Endodermal cell (in vitro differentiated cells): ENCODE measurements around the gene INPP4A. TPM values are rescaled to one million over a fixed set of nuclear protein-coding genes. Genes with fewer than 3 reads are reported as not detected.

Source experiments
- DNase-seq: peaks from one replicate; pipeline ENCODE4 v3.0.0-alpha.2; 2017
- H3K27ac ChIP-seq: 2 replicates; pipeline ENCODE4 v1.5.1; 2013; ENCODE audit warnings: mild to moderate bottlenecking, low read depth, low read length, moderate library complexity
- H3K27me3 ChIP-seq: 2 replicates; pipeline ENCODE4 v1.6.1; 2013; ENCODE audit warnings: mild to moderate bottlenecking, low read length, moderate library complexity; ENCODE audit not compliant: insufficient read depth, control insufficient read depth, poor library complexity, severe bottlenecking
- H3K36me3 ChIP-seq: 2 replicates; pipeline ENCODE4 v1.7.0; 2013; ENCODE audit warnings: mild to moderate bottlenecking, low read length, moderate library complexity; ENCODE audit not compliant: control insufficient read depth, insufficient read depth
- H3K4me1 ChIP-seq: one replicate; pipeline ENCODE4 v1.7.0; 2013; ENCODE audit warnings: low read length; ENCODE audit not compliant: control insufficient read depth, insufficient read depth
- H3K4me3 ChIP-seq: 2 replicates; pipeline ENCODE4 v1.5.1; 2013; ENCODE audit warnings: mild to moderate bottlenecking, low read length, moderate library complexity
- H3K9ac ChIP-seq: 2 replicates; pipeline ENCODE4 v1.6.1; 2013; ENCODE audit warnings: mild to moderate bottlenecking, low read length, moderate library complexity; ENCODE audit not compliant: poor library complexity, severe bottlenecking; ENCODE audit errors: extremely low read depth
- H3K9me3 ChIP-seq: 2 replicates; pipeline ENCODE4 v1.6.1; 2013; ENCODE audit warnings: mild to moderate bottlenecking, low read length, moderate library complexity; ENCODE audit not compliant: control insufficient read depth
- H3K27ac Mint-ChIP-seq: 2 replicates; pipeline ENCODE4 v1.8.0; 2020; ENCODE audit warnings: mixed read lengths
- H3K27me3 Mint-ChIP-seq: 2 replicates; pipeline ENCODE4 v1.8.0; 2021; ENCODE audit warnings: mild to moderate bottlenecking, mixed read lengths; ENCODE audit not compliant: insufficient read depth
- H3K36me3 Mint-ChIP-seq: 2 replicates; pipeline ENCODE4 v1.8.0; 2020; ENCODE audit warnings: low read depth, mixed read lengths
- H3K4me1 Mint-ChIP-seq: 2 replicates; pipeline ENCODE4 v1.8.0; 2020; ENCODE audit warnings: mixed read lengths
- H3K4me3 Mint-ChIP-seq: 2 replicates; pipeline ENCODE4 v1.8.0; 2020; ENCODE audit warnings: mild to moderate bottlenecking, moderate library complexity, mixed read lengths
- H3K9me3 Mint-ChIP-seq: 2 replicates; pipeline ENCODE4 v1.8.0; 2020; ENCODE audit warnings: mild to moderate bottlenecking, mixed read lengths
- CTCF ChIP-seq: fragments of 200-600 bp; sonication (generic); conservative IDR thresholded peaks from 2 replicates; pipeline ENCODE4 v1.5.0; 2021; ENCODE audit warnings: antibody characterized with exemption, mild to moderate bottlenecking
- WGBS, 2 experiments: methylation state at CpG; one replicate each; pipeline versions ENCODE4 v1.1.5 to v1.1.7; 2013; ENCODE audit warnings: missing lambda C conversion rate in 2 of 2, mixed read lengths in 1 of 2; ENCODE audit not compliant: insufficient coverage in 1 of 2, insufficient read length in 1 of 2; 5-methylcytosine and 5-hydroxymethylcytosine counted together
- total RNA-seq, 2 donors: library from RNA; stranded (reverse); fragmentation: NEBNext Ultra II Directional in 1 of 2; extraction: Animal tissue kit (Norgen Biotek cat#: 25700) in 1 of 2; gene quantifications; 2 replicates in 1 of 2; 3 replicates in 1 of 2; pipeline ENCODE4 v1.2.1, GENCODE V29; 2021

INPP4A gene
- total RNA-seq, 2 donors from 2014 or later = 84.9 to 94.2 TPM

GRCh38 chr2:98617149-98617548 is 172.5 kb downstream of the INPP4A start:
- Histone ChIP-seq H3K9ac (no peak overlapping the region), H3K36me3 (peaks cover 64% of the 10 kb centered on the region), H3K9me3 (peaks cover 6% of the 10 kb centered on the region), H3K27ac (no peak overlapping the region), H3K27me3 (no peaks in the 10 kb centered on the region), H3K4me3 (no peak overlapping the region), H3K4me1 (peaks cover 5% of the 10 kb centered on the region)
- H3K27ac Mint-ChIP-seq = no peak overlapping the region
- H3K4me1 Mint-ChIP-seq = peaks cover 19% of the 10 kb centered on the region
- H3K27me3 Mint-ChIP-seq = no peaks in the 10 kb centered on the region
- H3K4me3 Mint-ChIP-seq = no peak overlapping the region
- 91 to 100% methylated on average over 1 to 5 of the region's 5 CpGs for WGBS, 2 experiments
- DNase-seq = no peak
- no peaks in the 10 kb centered on the region for H3K9me3 Mint-ChIP-seq
- H3K36me3 Mint-ChIP-seq = peaks cover 62% of the 10 kb centered on the region
- no peak for TF ChIP-seq CTCF

GRCh38 chr2:98623657-98624056 is 179.0 kb downstream of the INPP4A start:
- Histone ChIP-seq H3K9me3 (peaks cover 13% of the 10 kb centered on the region), H3K27ac (no peak overlapping the region), H3K27me3 (no peaks in the 10 kb centered on the region), H3K9ac (no peak overlapping the region), H3K36me3 (peaks cover 1% of the 10 kb centered on the region), H3K4me3 (no peak overlapping the region), H3K4me1 (no peaks in the 10 kb centered on the region)
- H3K4me1 Mint-ChIP-seq = peaks cover 4% of the 10 kb centered on the region
- no peak for DNase-seq
- H3K27me3 Mint-ChIP-seq = no peaks in the 10 kb centered on the region
- H3K9me3 Mint-ChIP-seq = peaks cover 11% of the 10 kb centered on the region
- 78 to 85% methylated on average over 3 to 5 of the region's 5 CpGs for WGBS, 2 experiments
- no peak for TF ChIP-seq CTCF
- H3K4me3 Mint-ChIP-seq = no peak overlapping the region
- H3K36me3 Mint-ChIP-seq = peaks cover 10% of the 10 kb centered on the region
- no peak overlapping the region for H3K27ac Mint-ChIP-seq

GRCh38 chr2:98632351-98632750 is 187.7 kb downstream of the INPP4A start:
- Histone ChIP-seq H3K4me3 (no peak overlapping the region), H3K4me1 (no peaks in the 10 kb centered on the region), H3K36me3 (peaks cover 2% of the 10 kb centered on the region), H3K27me3 (no peaks in the 10 kb centered on the region), H3K9ac (no peak overlapping the region), H3K27ac (no peak overlapping the region), H3K9me3 (peaks cover 7% of the 10 kb centered on the region)
- WGBS, 2 experiments = 84 to 96% methylated on average over 3 of the region's 3 CpGs
- Mint-ChIP-seq H3K27me3 (no peaks in the 10 kb centered on the region), H3K9me3 (peaks cover 9% of the 10 kb centered on the region), H3K4me1 (peaks cover 10% of the 10 kb centered on the region), H3K27ac (no peak overlapping the region), H3K4me3 (no peak overlapping the region), H3K36me3 (peaks cover 3% of the 10 kb centered on the region)
- DNase-seq = no peak
- no peak for TF ChIP-seq CTCF
